SK-N-SH (cell line): ENCODE data around the gene ETS1. TPM values are rescaled to one million over a fixed set of nuclear protein-coding genes. Genes with fewer than 3 reads are reported as not detected.
A peak's percentile ranks its signal among the peaks of the same experiment; 100 is the strongest.

Experiments
- CTCF ChIA-PET: fragments of 300-600, 350-600 bp; formaldehyde crosslinking; extraction: SDS; loops from one replicate; lab custom pipeline; 2021; lab: Yijun Ruan, JAX
- POLR2A ChIA-PET: fragments of 350-600 bp; sonication (Branson Sonifier 250); formaldehyde crosslinking; extraction: SDS; loops from one replicate; lab custom pipeline; 2020; ENCODE audit warnings: antibody characterized with exemption, inconsistent platforms; lab: Yijun Ruan, JAX
- DNase-seq: peaks from one replicate; pipeline ENCODE4 v3.0.0; 2012
- H2AFZ ChIP-seq: fragments of 200-600 bp; sonication (generic); 2 replicates; pipeline ENCODE4 v1.8.1; 2016; ENCODE audit warnings: antibody characterized with exemption, mild to moderate bottlenecking, low read depth
- H3F3A ChIP-seq: fragments of 200-600 bp; sonication (generic); replicated peaks from 2 replicates; pipeline ENCODE3; 2016; ENCODE audit warnings: antibody characterized with exemption, mild to moderate bottlenecking; ENCODE audit not compliant: insufficient read depth
- H3K27ac ChIP-seq, 2 experiments: fragments of 200-500 bp in 1 of 2; fragments of 200-600 bp in 1 of 2; sonication (Bioruptor generic) in 1 of 2; sonication (generic), shearing (Covaris generic) in 1 of 2; 2 replicates each; pipeline versions ENCODE4 v1.5.1 to v1.6.1; 2014 to 2016; ENCODE audit warnings: low read depth in 2 of 2, inconsistent platforms in 1 of 2, low read length in 1 of 2, mild to moderate bottlenecking in 1 of 2, mixed read lengths in 1 of 2
- H3K27me3 ChIP-seq: fragments of 200-600 bp; sonication (generic), shearing (Covaris generic); 2 replicates; pipeline ENCODE4 v1.6.1; 2016; ENCODE audit warnings: mixed run types; ENCODE audit not compliant: insufficient read depth
- H3K36me3 ChIP-seq, 2 experiments: fragments of 200-500 bp in 1 of 2; fragments of 200-600 bp in 1 of 2; sonication (Bioruptor generic) in 1 of 2; sonication (generic) in 1 of 2; replicated peaks in 1 of 2; 2 replicates each; pipeline versions ENCODE3 to v1.5.1; 2014 to 2016; ENCODE audit warnings: low read length in 1 of 2, mild to moderate bottlenecking in 1 of 2; ENCODE audit not compliant: insufficient read depth in 2 of 2, control insufficient read depth in 1 of 2
- H3K4me1 ChIP-seq, 2 experiments: fragments of 200-500 bp in 1 of 2; fragments of 200-600 bp in 1 of 2; sonication (Bioruptor generic) in 1 of 2; sonication (generic), shearing (Covaris generic) in 1 of 2; 2 replicates each; pipeline versions ENCODE4 v1.5.1 to v1.6.1; 2014 to 2016; ENCODE audit warnings: low read depth in 1 of 2, low read length in 1 of 2, mixed run types in 1 of 2; ENCODE audit not compliant: insufficient read depth in 2 of 2, control insufficient read depth in 1 of 2
- H3K4me2 ChIP-seq: fragments of 200-600 bp; sonication (generic), shearing (Covaris generic); 2 replicates; pipeline ENCODE4 v1.6.1; 2017; ENCODE audit warnings: mixed run types
- H3K4me3 ChIP-seq, 2 experiments: fragments of 200-500 bp in 1 of 2; fragments of 200-600 bp in 1 of 2; sonication (Bioruptor generic) in 1 of 2; sonication (generic), shearing (Covaris generic) in 1 of 2; 2 replicates each; pipeline versions ENCODE4 v1.5.1 to v1.8.1; 2014 to 2016; ENCODE audit warnings: low read depth in 2 of 2, inconsistent platforms in 1 of 2, low read length in 1 of 2, mild to moderate bottlenecking in 1 of 2, mixed read lengths in 1 of 2, moderate library complexity in 1 of 2
- H3K79me2 ChIP-seq: fragments of 200-600 bp; sonication (generic); 2 replicates; pipeline ENCODE4 v1.8.1; 2017; ENCODE audit warnings: mild to moderate bottlenecking; ENCODE audit not compliant: insufficient read depth
- H3K9ac ChIP-seq: fragments of 200-600 bp; sonication (generic); 2 replicates; pipeline ENCODE4 v1.6.1; 2017; ENCODE audit warnings: mixed run types
- H3K9me2 ChIP-seq: fragments of 200-600 bp; sonication (generic); 2 replicates; pipeline ENCODE4 v1.6.1; 2017; ENCODE audit warnings: mixed run types
- H3K9me3 ChIP-seq: fragments of 200-600 bp; sonication (generic); 2 replicates; pipeline ENCODE4 v1.6.1; 2017; ENCODE audit warnings: mixed run types, mild to moderate bottlenecking, moderate library complexity
- H4K20me1 ChIP-seq: fragments of 200-600 bp; sonication (generic); 2 replicates; pipeline ENCODE4 v1.6.1; 2017; ENCODE audit warnings: mild to moderate bottlenecking, mixed run types; ENCODE audit not compliant: insufficient read depth
- ELF1 ChIP-seq: IDR thresholded peaks from 2 replicates; pipeline ENCODE4 v1.4.0; 2012
- EP300 ChIP-seq, 2 experiments: IDR thresholded peaks; 2 replicates each; pipeline versions ENCODE4 v1.4.0 to v1.6.1; 2012; ENCODE audit warnings: borderline replicate concordance in 1 of 2, low read depth in 1 of 2, low read length in 1 of 2
- FOXJ3 ChIP-seq: sonication (generic); formaldehyde crosslinking; IDR thresholded peaks from 2 replicates; pipeline ENCODE4 v1.5.1; 2020; ENCODE audit warnings: mild to moderate bottlenecking, missing genetic modification reagents
- FOXM1 ChIP-seq: IDR thresholded peaks from 2 replicates; pipeline ENCODE4 v1.4.0; 2012; ENCODE audit warnings: low read depth, mild to moderate bottlenecking
- GABPA ChIP-seq: IDR thresholded peaks from 2 replicates; pipeline ENCODE4 v1.4.0; 2012; ENCODE audit warnings: low read depth, mild to moderate bottlenecking
- GATA2 ChIP-seq: sonication (generic); formaldehyde crosslinking; IDR thresholded peaks from 2 replicates; pipeline ENCODE4 v1.5.0; 2020; ENCODE audit warnings: mild to moderate bottlenecking, missing genetic modification reagents
- IRF3 ChIP-seq: fragments of 150-350 bp; IDR thresholded peaks from 2 replicates; pipeline ENCODE4 v1.6.1; 2016; ENCODE audit warnings: mild to moderate bottlenecking, low read depth, low read length
- MAX ChIP-seq: IDR thresholded peaks from 2 replicates; pipeline ENCODE4 v1.4.0; 2012; ENCODE audit warnings: low read depth
- NFIC ChIP-seq: IDR thresholded peaks from 2 replicates; pipeline ENCODE4 v1.4.0; 2012; ENCODE audit warnings: borderline replicate concordance
- PBX3 ChIP-seq: IDR thresholded peaks from 2 replicates; pipeline ENCODE4; 2012
- RAD21 ChIP-seq: IDR thresholded peaks from 2 replicates; pipeline ENCODE4 v1.6.1; 2012; ENCODE audit warnings: mild to moderate bottlenecking, low read length
- RFX5 ChIP-seq: IDR thresholded peaks from 2 replicates; pipeline ENCODE4 v1.6.1; 2012; ENCODE audit warnings: mild to moderate bottlenecking, improper control_type of control experiment, low read length
- RXRA ChIP-seq: IDR thresholded peaks from 2 replicates; pipeline ENCODE4 v1.4.0; 2012; ENCODE audit warnings: low read depth, mild to moderate bottlenecking, borderline replicate concordance
- SIN3A ChIP-seq: IDR thresholded peaks from 2 replicates; pipeline ENCODE4 v1.6.1; 2012; ENCODE audit warnings: low read depth, mild to moderate bottlenecking, low read length, moderate library complexity, borderline replicate concordance
- TCF12 ChIP-seq: IDR thresholded peaks from 2 replicates; pipeline ENCODE4 v1.4.0; 2012
- TEAD4 ChIP-seq: IDR thresholded peaks from 2 replicates; pipeline ENCODE4 v1.4.0; 2012; ENCODE audit warnings: mild to moderate bottlenecking, borderline replicate concordance; ENCODE audit not compliant: insufficient read depth
- USF1 ChIP-seq: IDR thresholded peaks from 2 replicates; pipeline ENCODE4 v1.4.0; 2012; ENCODE audit warnings: low read depth, borderline replicate concordance
- YY1 ChIP-seq: IDR thresholded peaks from 2 replicates; pipeline ENCODE4 v1.4.0; 2012; ENCODE audit warnings: low read depth, mild to moderate bottlenecking
- WGBS: methylation state at CpG from one replicate; pipeline ENCODE4 v1.1.6; 2017; ENCODE audit warnings: low lambda C conversion rate; 5-methylcytosine and 5-hydroxymethylcytosine counted together
- polyA plus RNA-seq, 3 experiments: library from polyadenylated mRNA; depleted of rRNA; stranded (reverse); fragments of >200 nt; gene quantifications; 2 replicates each; pipeline ENCODE4 v1.2.3, GENCODE V29; 2012

The ETS1 gene
- polyA plus RNA-seq, 1 of the 3 experiments (the other 2 are of a cell fraction) = 14.5 TPM

- CTCF ChIA-PET = interaction anchor here (2.1 kb wide), 1 partner anchor 370 kb away, joined by 6 read pairs; no protein-coding TSS in a partner anchor
- POLR2A ChIA-PET = no interaction called here
Observed at GRCh38 chr11:128527046-128527445, 60.3 kb downstream of the ETS1 start.

GRCh38 chr11:128525411-128526243 lies 61.7 kb downstream of the ETS1 start:
- Histone ChIP-seq H3K4me3 (no peak overlapping the region), H3K9me2 (no peaks in the 10 kb centered on the region), H2AFZ (no peak overlapping the region; the same call in 1 of the 2 replicates), H3K9me3 (no peaks in the 10 kb centered on the region), H3K9ac (peak overlapping the region; percentile 79; the same call in 1 of the 2 replicates), H3K36me3 (no peaks in the 10 kb centered on the region), H3K4me1 (peaks cover 24 to 27% of the 10 kb centered on the region in 2 experiments), H3F3A (peaks cover 35% of the 10 kb centered on the region), H3K4me2 (0 out of 2 replicates have a peak overlapping the region, but pooled peaks have one; percentile 21), H4K20me1 (peaks cover 7% of the 10 kb centered on the region), H3K27me3 (no peaks in the 10 kb centered on the region), H3K79me2 (peaks cover 14% of the 10 kb centered on the region), H3K27ac (peak overlapping the region; percentile 60 to 97; a peak in 3 of 4 replicates)
- no peak for DNase-seq
- 3% methylated on average over 1 of the region's 1 CpG for WGBS
- ChIA-PET POLR2A (no interaction called here), CTCF (interaction anchor here (1.2 to 2.1 kb wide), 4 partner anchors 10 to 368 kb away, joined by 3 to 6 read pairs (median 4); no protein-coding TSS in a partner anchor)
- TF ChIP-seq USF1 (no peak), RXRA (peak; percentile 31; the same call in 1 of the 2 replicates), FOXJ3 (CRISPR knock-in tag) (no peak), IRF3 (no peak), FOXM1 (no peak), MAX (no peak), GABPA (no peak)

More at GRCh38 chr11:128527046-128527445, 60.3 kb downstream of the ETS1 start:
- Histone ChIP-seq H3K36me3 (no peaks in the 10 kb centered on the region), H4K20me1 (no peaks in the 10 kb centered on the region), H3K9me2 (no peaks in the 10 kb centered on the region), H3K4me2 (no peak overlapping the region), H3K9me3 (no peaks in the 10 kb centered on the region), H3K4me1 (peaks cover 21 to 27% of the 10 kb centered on the region in 2 experiments), H3K9ac (no peak overlapping the region), H3K4me3 (no peak overlapping the region), H3K79me2 (no peaks in the 10 kb centered on the region; the same call in 1 of the 2 replicates), H3K27ac (no peak overlapping the region), H2AFZ (no peak overlapping the region), H3K27me3 (no peaks in the 10 kb centered on the region), H3F3A (peaks cover 35% of the 10 kb centered on the region)
- no peak for DNase-seq
- 95% methylated on average over 2 of the region's 2 CpGs for WGBS
- TF ChIP-seq USF1 (no peak), MAX (no peak), PBX3 (no peak), GATA2 (CRISPR knock-in tag) (no peak), TCF12 (no peak), RXRA (no peak), ELF1 (no peak), YY1 (no peak), FOXM1 (no peak), RFX5 (no peak), NFIC (no peak), EP300 (IDR thresholded peaks at IDR 0.05; ENCODE audit: borderline replicate concordance in 1 of 2, low read depth in 1 of 2, low read length in 1 of 2) (no peak), RAD21 (no peak), TEAD4 (no peak), SIN3A (no peak)
